ENCODE data around the gene TLN1. TPM values are rescaled to one million over a fixed set of nuclear protein-coding genes. Genes with fewer than 3 reads are reported as not detected.

TLN1 gene
- total RNA-seq, 3 donors from 2014 or later: 163 to 497 (median 215) TPM

DNA sequence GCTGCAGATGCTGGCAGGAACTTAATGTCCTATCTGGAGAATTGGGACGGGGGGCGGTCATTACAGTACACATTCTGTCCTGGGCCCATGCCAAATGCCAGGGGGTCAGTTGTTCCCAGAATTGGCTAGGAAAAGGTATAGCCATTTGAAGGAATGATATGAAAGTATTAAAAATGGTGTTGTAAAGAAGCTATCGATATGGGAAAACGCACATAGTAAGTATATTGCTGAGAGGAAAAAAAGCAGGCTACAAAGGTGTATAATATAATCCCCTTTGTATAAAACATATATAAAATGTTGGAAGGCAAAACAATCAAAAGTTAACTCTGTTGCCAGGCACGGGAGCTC lies 66.5 kb downstream of the TLN1 start:
- Histone ChIP-seq H3K9me3 (no peaks in the 10 kb centered on the region), H3K36me3 (no peaks in the 10 kb centered on the region), H3K4me1 (no peaks in the 10 kb centered on the region), H3K4me3 (peak overlapping the region; percentile 47 to 69 (median 69)), H3K27me3 (no peaks in the 10 kb centered on the region), H3K27ac (peak overlapping the region; percentile 39 to 71)
- intact Hi-C loops (cut with DNase I; ENCODE audit: low total_unique reads): no loop called here
- TF ChIP-seq, protein P1, sequence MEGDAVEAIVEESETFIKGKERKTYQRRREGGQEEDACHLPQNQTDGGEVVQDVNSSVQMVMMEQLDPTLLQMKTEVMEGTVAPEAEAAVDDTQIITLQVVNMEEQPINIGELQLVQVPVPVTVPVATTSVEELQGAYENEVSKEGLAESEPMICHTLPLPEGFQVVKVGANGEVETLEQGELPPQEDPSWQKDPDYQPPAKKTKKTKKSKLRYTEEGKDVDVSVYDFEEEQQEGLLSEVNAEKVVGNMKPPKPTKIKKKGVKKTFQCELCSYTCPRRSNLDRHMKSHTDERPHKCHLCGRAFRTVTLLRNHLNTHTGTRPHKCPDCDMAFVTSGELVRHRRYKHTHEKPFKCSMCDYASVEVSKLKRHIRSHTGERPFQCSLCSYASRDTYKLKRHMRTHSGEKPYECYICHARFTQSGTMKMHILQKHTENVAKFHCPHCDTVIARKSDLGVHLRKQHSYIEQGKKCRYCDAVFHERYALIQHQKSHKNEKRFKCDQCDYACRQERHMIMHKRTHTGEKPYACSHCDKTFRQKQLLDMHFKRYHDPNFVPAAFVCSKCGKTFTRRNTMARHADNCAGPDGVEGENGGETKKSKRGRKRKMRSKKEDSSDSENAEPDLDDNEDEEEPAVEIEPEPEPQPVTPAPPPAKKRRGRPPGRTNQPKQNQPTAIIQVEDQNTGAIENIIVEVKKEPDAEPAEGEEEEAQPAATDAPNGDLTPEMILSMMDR (IDR thresholded peaks at IDR 0.05): no peak
- TF ChIP-seq POLR2AphosphoS5 (IDR thresholded peaks at IDR 0.05) (no peak), POLR2A (IDR thresholded peaks at IDR 0.05) (no peak)
- no peak for DNase-seq (ENCODE audit: low spot score in 2 of 2)

DNA sequence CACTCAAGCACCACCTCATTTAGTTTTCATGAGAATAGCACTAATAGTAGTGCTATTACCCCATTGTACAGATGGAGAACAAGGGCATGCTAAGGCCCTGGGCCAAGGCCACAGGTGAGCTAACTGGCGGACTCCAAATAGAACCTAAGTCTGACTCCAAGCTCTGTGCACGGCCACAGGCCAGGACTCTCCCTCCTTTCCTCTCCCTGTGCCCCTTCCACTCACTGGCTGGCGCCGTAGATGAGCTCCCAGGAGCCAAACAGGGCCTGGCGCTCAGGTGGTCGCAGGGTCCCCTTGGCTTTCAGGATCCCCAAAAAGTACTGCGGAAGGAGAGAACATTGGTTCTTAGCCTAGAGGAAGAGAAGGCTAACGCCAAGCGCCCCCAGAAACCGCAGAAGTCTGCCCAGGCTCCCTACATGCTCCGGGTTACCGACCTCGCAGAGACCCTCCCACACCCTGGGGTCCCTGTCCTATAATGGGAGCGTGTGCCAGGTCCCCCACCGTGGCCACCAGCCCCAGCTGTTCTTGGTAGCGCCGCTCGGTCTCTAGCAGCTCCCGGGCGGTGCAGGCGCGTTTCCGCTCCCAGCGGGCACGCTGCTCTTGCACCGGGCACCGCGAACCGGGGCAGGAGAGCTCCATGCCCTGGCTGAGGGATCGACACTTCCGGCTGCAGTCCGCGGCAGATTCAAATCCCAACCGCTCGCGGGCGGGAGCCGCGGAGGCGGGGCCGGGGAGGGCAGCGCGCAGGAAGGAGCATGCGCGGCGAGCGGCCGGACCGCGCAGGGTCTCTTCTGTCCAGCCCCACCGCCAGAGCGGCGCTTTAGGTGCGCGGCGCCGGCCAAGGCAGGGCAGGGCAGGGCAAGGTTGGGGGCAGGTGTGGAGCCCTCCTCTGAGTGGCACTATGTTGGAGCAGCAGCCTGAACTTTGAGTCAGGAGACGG lies 67.2 kb downstream of the TLN1 start, which contains the start of gene ARHGEF39:
Gene ARHGEF39, minus strand, starts transcription at position 665 of the 940 bp plus-strand sequence. Its CDS starts 26 bp downstream, at position 639.
- intact Hi-C loops (cut with DNase I; ENCODE audit: low total_unique reads): no loop called here
- peak within 1 kb of the TSS; percentile 47 to 69 (median 69) for H3K4me3 ChIP-seq
- DNase-seq (ENCODE audit: low spot score in 2 of 2): peak; percentile 53 to 77
- H3K9me3 ChIP-seq: no peaks in the 10 kb centered on the region
- H3K27me3 ChIP-seq: no peaks in the 10 kb centered on the region
- TF ChIP-seq, protein P1 (IDR thresholded peaks at IDR 0.05): no peak
- TF ChIP-seq POLR2AphosphoS5 (IDR thresholded peaks at IDR 0.05) (peak in 1 of 3 donors; percentile 18), POLR2A (IDR thresholded peaks at IDR 0.05) (no peak)
- no peaks in the 10 kb centered on the region for H3K4me1 ChIP-seq
- no peaks in the 10 kb centered on the region for H3K36me3 ChIP-seq
- peak within 1 kb of the TSS; percentile 39 to 71 for H3K27ac ChIP-seq

DNA sequence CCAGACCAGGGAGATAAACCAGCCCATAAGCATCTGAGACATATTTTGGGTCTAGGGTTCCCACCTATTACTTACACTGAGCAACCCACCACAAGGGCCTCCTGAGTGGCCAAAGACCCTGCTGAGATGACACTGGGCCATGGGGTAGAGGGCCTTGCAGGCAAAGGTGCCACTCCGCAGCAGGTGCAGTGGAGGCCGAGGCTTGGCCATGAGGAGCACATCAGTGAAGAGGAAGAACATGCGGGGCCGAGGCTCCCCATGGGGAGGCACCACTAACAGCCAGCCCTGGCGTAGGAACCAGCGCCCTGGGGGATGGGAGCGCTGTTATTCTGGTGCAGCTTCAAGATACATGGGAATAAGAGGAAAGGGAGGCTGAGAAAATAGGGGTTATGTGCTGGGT lies 69.6 kb downstream of the TLN1 start:
- TF ChIP-seq POLR2A (IDR thresholded peaks at IDR 0.05): no peak
- no peak for TF ChIP-seq POLR2AphosphoS5 (IDR thresholded peaks at IDR 0.05)
- TF ChIP-seq, protein P1 (IDR thresholded peaks at IDR 0.05): no peak
- DNase-seq (ENCODE audit: low spot score in 2 of 2): no peak
- Histone ChIP-seq H3K27ac (peak overlapping the region; percentile 62 to 84), H3K27me3 (no peaks in the 10 kb centered on the region), H3K36me3 (no peaks in the 10 kb centered on the region), H3K9me3 (no peaks in the 10 kb centered on the region), H3K4me1 (no peaks in the 10 kb centered on the region), H3K4me3 (no peak overlapping the region)
- intact Hi-C loops (cut with DNase I; ENCODE audit: low total_unique reads): no loop called here

DNA sequence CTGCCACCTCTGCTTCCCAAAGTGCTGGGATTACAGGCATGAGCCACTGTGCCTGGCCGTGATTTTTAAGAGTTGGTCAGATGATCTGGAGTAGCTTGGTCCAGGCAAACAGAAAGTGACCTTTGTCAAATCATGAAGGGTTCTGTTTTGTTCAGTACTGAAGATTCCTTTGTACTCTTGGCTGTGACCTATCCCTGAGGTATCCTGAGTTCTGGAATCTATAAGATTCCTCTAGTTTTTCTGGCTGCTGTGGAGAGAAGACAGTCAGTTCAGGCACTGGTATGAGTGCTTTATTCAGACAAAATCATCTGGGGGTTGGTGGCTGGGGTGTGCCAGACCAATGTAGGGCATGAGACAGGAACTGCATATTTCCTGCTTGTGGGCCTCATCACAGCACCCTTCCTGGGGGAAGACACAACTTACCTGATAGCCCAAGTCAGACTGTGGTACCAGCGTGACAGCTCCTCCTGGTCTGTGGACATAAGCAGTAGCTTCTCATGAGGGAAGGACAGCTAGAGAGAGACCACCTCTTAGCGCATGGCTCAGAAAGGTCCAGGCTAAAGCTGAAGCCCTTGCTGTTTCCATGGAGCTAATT lies 70.1 kb downstream of the TLN1 start:
- Histone ChIP-seq H3K27ac (peak overlapping the region; percentile 62 to 84), H3K27me3 (no peaks in the 10 kb centered on the region)
- intact Hi-C loops (cut with DNase I; ENCODE audit: low total_unique reads): no loop called here

DNA sequence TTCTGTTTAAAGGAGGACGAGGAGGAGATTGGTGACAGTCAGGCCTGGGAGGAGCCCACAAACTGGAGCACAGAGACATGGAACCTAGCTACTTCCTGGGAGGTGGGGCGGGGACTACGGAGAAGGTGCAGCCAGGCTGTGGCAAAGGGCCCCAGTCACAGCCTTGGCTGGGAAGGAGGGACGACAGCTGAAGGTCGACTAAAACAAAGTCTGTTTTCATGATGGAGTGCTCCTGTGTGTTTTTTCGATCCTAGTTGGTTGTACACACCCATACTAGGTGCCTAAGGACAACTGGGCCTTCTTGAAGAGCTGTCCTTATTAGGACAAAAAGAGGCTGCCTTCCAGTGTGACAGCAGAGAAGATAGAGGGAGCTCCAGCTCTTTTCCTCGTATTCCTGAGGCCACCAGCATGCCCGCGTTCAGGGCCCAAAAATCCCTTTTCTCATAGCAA lies 71.0 kb downstream of the TLN1 start:
- no peaks in the 10 kb centered on the region for H3K9me3 ChIP-seq
- peak in 1 of 3 donors; percentile 9 for TF ChIP-seq POLR2AphosphoS5 (IDR thresholded peaks at IDR 0.05)
- TF ChIP-seq, protein P1 (IDR thresholded peaks at IDR 0.05): no peak
- H3K27me3 ChIP-seq: no peaks in the 10 kb centered on the region
- H3K4me1 ChIP-seq: no peaks in the 10 kb centered on the region
- no peak overlapping the region for H3K4me3 ChIP-seq
- H3K36me3 ChIP-seq: no peaks in the 10 kb centered on the region
- peak overlapping the region; percentile 81 to 84 for H3K27ac ChIP-seq
- intact Hi-C loops (cut with DNase I; ENCODE audit: low total_unique reads): no loop called here
- peak in 1 of 2 donors; percentile 57 for DNase-seq (ENCODE audit: low spot score in 2 of 2)

More for the DNA sequence above, 70.1 kb downstream of the TLN1 start:
- no peak for DNase-seq (ENCODE audit: low spot score in 2 of 2)
- no peaks in the 10 kb centered on the region for H3K36me3 ChIP-seq
- TF ChIP-seq POLR2AphosphoS5 (IDR thresholded peaks at IDR 0.05): no peak
- H3K4me1 ChIP-seq: no peaks in the 10 kb centered on the region
- no peak overlapping the region for H3K4me3 ChIP-seq
- H3K9me3 ChIP-seq: no peaks in the 10 kb centered on the region

Data from breast epithelium (tissue), 4 donors.